Stimulated activated CD8-positive, alpha-beta memory T cell treated with anti-CD3 and anti-CD28 coated beads, Interleukin-12 subunit alpha, Interleukin-12 subunit beta, amount 100 ng/mL, for 4 hours (primary cell): ENCODE data around the gene MAML1.
"Not testable (repeated sequence)": the region's sequence is repeated elsewhere in the genome, so short reads cannot be mapped to it uniquely, and the experiment has no call there.

Experiments used
- DNase-seq: peaks from one replicate; pipeline ENCODE4 v3.0.0-alpha.2; 2020; ENCODE audit warnings: low read depth

MAML1 gene

GRCh38 chr5:179734536-179735164 is 2.0 kb downstream of the MAML1 start:
- no peak for DNase-seq

GRCh38 chr5:179738742-179739141 is 6.1 kb downstream of the MAML1 start:
- no peak for DNase-seq

- not testable (repeated sequence) for DNase-seq
Observed at GRCh38 chr5:179744106-179744505, 11.5 kb downstream of the MAML1 start.

GRCh38 chr5:179746872-179747271 is 14.2 kb downstream of the MAML1 start:
- DNase-seq, result no peak

- DNase-seq, result no peak
Observed at GRCh38 chr5:179747811-179748210, 15.2 kb downstream of the MAML1 start.

- DNase-seq, result no peak
Observed at GRCh38 chr5:179749857-179750508, 17.4 kb downstream of the MAML1 start.

- DNase-seq, result no peak
Observed at GRCh38 chr5:179753971-179754370, 21.3 kb downstream of the MAML1 start.

- no peak for DNase-seq
Observed at GRCh38 chr5:179755022-179755421, 22.4 kb downstream of the MAML1 start.

- no peak for DNase-seq
Observed at GRCh38 chr5:179758955-179759354, 26.3 kb downstream of the MAML1 start.

GRCh38 chr5:179759581-179760551 is 27.2 kb downstream of the MAML1 start:
- no peak for DNase-seq

- no peak for DNase-seq
Observed at GRCh38 chr5:179762079-179762780, 29.6 kb downstream of the MAML1 start.

GRCh38 chr5:179762781-179763176 is 30.2 kb downstream of the MAML1 start:
- DNase-seq, result no peak

- no peak for DNase-seq
Observed at GRCh38 chr5:179763215-179763945, 30.8 kb downstream of the MAML1 start.

GRCh38 chr5:179764056-179764455 is 31.4 kb downstream of the MAML1 start:
- no peak for DNase-seq

GRCh38 chr5:179765400-179765799 is 32.8 kb downstream of the MAML1 start:
- DNase-seq, result no peak

- no peak for DNase-seq
Observed at GRCh38 chr5:179766021-179766725, 33.6 kb downstream of the MAML1 start.

GRCh38 chr5:179766726-179767455 is 34.3 kb downstream of the MAML1 start:
- no peak for DNase-seq

GRCh38 chr5:179767496-179768100 is 35.0 kb downstream of the MAML1 start:
- no peak for DNase-seq

- no peak for DNase-seq
Observed at GRCh38 chr5:179768326-179769085, 35.9 kb downstream of the MAML1 start.
